Inferior parietal cortex (tissue), 1 donor: Measurements from ENCODE around the gene PXDN.

Source experiments
- DNase-seq: peaks from one replicate; pipeline ENCODE4 v3.0.0-alpha.2; 2016; ENCODE audit errors: extremely low spot score

PXDN gene

GRCh38 chr2:1599301-1600085 is 144.8 kb downstream of the PXDN start:
- no peak for DNase-seq

DNA sequence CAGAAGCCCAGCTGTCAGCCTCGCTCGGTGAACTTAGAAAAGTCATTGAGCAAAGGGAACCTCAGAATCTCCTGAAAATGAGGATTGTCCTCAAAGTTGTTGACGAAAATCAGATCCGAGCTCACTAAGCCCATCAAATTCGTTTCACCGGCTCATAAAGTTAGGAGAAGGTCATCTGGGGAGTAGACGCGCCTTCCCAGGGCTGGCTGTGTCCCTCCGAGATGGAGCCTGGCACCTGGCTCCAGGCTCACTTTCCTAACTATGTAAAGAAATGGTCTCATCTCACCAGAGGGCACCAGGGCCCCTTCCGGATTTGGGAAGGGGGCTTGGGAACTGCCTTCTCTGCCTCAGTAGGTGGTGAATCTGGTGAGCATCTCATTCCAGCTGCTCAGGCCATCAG is 145.5 kb downstream of the PXDN start:
- DNase-seq = no peak

DNA sequence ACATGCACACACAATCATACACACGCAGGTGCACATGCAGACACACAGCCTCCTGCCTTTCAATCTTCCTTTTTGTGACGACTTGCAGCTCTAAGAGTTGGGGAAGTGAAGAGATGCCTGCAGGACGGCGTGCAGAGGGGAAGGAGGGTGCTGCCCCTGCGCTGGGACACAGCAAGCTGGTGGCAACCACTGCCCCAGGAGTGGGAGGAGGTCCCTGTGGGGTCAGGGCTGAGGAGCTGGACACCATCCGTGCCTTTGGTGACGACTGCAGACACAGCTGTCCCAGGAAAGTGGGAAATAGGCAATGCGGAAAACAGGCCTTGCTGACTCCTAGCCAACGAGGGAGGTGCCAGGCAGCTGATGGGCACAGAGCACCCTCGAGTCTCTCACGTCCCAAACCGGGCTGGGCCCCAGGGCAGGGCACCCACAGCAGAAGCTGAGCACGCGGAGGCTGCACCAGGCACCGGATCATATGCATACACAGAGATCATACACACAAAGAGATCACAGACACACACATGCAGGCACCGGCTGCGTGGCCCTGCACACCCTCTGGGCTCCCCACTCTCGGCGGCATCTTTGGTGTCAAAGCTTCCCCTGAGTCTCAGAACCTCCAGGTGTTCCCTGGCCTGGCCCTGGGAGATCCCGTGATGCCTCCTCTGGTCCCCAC is 146.1 kb downstream of the PXDN start:
- no peak for DNase-seq

DNA sequence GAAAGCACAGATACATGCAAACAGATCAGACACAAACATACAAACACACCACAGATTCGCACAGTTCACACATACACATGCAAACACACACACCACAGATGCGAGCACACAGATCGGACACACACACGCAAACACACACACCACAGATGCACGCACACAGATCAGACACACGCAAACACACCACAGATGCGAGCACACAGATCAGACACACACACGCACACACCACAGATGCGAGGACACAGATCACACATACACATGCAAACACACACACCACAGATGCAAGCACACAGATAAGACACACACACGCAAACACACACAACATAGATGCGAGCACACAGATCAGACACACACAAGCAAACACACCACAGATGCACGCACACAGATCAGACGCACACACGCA is 149.0 kb downstream of the PXDN start:
- DNase-seq = no peak

GRCh38 chr2:1594373-1595171 is 149.7 kb downstream of the PXDN start:
- no peak for DNase-seq

GRCh38 chr2:1594123-1594372 is 150.3 kb downstream of the PXDN start:
- DNase-seq = no peak

- no peak for DNase-seq
Observed at GRCh38 chr2:1593371-1594122, 150.8 kb downstream of the PXDN start.

DNA sequence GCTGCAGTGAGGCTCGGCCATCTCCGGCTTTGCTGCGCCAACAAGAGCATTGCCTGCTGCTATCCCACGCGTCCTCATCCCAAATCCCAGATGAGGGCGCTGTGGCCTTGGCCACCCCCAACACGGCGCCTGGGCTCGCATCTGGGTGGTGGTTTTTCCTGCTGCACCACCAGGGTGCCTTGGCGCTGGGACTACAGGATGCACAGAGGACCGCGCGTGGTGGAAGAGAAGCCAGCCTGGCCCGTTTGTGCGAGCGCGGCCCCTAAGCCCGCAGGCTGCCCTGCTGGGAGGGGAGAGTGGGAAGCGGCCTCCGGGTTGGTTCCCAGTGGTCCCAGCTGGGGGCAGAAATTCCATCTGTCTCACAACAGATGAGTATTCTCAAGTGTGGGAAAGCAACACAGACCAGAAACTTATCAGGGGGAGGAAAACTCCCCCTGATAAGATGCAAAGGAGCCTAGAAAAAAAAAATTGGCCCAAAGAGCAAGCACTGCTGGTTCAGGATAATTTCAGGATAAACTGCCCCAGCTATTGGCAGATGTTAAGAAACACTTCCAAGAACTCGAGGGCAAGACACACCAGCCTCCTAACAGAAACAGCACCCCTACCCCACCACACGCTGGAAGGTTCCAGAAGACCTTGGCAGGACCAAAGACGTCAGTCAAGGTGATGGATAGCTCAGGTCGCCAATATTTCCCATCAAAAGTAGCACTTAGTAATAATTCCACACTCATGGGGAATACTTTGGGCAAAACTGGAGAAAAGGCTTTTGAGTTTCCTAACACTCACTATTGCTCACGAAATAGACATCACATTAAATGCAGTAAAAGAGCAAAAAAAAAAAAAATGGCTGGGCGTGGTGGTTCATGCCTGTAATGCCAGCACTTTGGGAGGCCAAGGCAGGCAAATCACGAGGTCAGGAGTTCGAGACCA is 152.1 kb downstream of the PXDN start:
- peak; percentile 9 for DNase-seq

DNA sequence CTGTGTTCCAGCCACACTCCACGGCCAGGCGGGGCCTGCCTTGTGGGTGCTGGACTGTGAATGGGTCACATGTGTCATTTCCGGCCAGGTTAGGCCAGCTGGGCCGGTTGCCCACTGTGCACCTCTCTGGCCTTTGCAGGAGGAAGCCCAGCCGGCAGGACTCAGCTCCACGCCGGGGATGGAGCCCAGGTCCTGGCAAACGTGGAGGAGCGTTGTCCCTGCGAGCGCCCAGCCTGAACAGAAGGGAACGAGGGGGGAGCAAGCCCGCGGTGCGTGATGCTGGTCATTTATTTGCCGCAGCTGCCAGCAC is 152.9 kb downstream of the PXDN start:
- DNase-seq = no peak

DNA sequence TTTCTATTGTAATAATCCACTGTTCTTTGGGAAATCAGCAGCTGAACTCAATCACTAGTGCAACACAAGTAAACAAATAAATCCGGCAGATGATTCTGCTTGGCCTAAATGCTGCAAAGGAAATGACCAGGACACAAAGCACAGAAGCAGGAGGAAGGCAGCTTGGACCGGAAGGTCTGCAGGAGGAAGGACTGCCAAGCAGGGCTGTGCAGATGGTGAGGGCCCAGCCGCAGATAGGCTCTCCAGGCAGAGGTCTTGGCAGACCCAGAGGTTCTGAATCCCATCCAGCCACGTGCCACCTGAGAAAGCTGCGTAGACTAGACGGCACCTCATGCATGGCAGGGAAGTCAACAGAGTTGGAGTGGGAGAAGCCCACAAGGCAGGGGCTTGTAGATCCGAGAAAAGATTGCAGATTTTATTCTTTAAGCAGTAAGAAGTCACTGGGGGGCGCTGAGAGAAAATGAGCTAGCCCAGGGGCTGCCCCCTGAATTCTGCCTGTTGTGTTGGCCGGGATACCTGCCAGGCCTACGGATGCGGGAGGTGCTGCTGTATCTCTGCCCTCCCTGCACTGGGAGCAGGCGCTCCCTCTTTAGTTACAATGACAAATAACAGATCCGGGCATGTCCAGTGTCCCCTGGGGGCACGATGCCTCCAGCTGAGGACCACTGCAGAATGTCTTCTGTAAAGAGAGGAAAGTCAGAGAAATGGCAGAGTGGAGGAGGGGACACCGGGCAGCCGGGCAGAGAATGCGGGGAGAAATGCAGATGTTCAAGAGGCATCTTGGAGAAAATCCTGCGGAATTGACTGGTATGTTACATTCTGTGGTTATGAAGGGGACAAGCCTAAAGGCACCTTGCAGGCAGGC is 153.5 kb downstream of the PXDN start:
- no peak for DNase-seq

- DNase-seq = no peak
Observed at GRCh38 chr2:1588978-1589621, 155.2 kb downstream of the PXDN start.

DNA sequence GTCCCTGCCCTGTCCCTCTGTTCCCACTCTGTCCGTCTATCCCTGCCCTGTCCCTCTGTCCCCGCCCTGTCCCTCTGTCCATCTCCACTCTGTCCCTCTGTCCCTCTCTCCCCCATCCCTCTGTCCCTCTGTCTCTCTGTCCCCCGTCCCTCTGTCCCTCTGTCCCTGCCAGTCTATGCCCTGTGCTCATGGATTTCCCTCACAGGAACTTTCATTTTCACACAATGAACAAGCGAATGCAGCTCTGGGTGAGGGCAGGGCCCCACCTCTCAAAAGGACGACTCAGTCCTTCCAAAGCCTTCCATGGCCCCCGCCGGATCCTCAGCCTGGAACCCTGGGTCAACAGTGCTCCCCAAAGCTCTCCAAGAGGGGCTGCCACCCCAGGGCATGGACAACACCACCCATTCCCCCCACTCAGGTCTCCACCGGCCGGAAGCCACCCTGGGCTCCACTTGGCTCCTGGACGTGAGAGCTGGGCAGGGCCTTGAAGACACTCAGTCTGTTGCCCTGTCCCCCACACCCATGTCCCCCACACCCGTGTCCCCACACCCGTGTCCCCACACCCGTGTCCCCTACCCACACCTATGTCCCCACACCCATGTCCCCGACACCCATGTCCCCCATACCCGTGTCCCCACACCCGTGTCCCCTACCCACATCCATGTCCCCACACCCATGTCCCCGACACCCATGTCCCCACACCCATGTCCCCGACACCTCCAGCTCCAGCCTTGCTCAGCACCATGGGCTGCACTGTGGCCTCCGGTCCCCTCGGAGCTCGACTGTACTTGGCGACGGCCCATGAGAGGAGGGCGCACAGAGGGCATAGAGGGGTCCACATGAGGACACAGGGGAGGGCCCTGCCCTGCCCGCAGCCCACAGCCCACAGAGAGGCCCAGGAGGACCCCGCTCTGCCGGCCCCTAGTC is 156.0 kb downstream of the PXDN start:
- DNase-seq = no peak

DNA sequence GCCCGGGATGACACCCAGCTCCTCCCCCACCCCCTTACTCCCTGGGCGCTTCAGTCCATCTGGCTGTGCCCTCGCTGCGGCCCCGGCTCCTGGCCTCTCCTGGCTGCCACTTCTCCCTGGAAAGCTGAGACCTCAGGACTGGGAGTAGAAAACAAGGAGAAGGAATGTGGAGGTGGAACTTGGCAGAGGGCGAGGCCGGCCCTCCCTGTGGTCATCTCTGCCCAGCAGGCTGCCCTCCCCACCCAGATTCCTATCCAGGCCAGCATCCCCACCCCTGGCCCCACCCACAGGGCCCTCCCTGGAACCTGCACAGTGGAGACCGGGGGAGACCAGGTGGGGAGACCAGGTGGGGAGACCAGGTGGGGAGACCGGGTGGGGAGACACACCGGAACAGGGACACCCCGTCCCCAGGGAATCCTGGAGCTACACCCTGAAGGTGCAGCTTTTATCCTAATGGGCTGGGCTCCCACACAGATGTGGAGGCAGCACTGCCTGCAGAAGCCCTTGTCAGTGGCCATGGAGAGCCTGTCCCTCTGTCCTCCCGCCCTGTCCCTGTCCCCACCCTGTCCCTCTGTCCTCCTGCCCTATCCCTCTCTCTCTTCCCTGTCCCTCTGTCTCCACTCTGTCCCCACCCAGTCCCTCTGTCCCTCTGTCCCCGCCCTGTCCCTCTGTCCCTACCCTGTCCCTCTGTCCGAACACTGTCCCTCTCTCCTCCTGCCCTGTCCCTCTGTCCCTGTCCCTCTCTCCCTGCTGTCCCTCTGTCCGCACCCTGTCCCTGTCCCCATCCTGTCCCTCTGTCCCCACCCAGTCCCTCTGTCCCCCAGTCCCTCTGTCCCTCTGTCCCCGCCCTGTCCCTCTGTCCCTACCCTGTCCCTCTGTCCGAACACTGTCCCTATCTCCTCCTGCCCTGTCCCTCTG is 157.1 kb downstream of the PXDN start:
- DNase-seq = no peak

DNA sequence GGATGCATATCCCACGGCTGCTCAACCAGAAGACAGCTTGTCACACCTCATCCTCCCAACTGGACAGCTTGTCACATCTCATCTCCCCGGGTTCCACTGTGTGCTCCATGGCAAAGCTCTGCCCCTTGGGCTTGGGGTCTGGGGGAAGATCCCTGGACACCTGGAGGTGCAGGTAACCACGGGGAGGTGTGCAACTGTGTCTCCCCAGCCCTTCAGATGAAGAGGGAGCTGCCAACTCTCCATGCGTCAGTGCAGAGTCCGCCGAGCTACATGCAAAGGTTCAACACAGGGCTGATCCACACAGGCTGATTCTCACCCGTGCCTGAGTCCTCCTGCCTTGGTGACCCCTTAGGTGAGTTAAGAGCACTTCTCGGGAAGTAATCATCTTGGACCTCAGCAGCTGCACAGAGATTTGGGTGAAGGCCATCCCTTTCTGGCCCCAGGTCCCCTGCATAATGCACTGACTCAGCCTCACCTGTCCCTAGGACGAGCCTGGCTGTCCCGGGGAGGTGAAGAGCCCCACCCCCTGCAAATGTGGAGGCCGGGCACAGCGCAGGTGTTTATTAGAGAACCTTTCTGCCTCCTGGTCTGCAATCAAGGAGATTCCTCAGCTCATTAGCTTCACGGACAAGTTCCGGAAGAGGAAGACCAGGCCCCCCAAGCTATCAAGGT is 157.9 kb downstream of the PXDN start:
- no peak for DNase-seq

DNA sequence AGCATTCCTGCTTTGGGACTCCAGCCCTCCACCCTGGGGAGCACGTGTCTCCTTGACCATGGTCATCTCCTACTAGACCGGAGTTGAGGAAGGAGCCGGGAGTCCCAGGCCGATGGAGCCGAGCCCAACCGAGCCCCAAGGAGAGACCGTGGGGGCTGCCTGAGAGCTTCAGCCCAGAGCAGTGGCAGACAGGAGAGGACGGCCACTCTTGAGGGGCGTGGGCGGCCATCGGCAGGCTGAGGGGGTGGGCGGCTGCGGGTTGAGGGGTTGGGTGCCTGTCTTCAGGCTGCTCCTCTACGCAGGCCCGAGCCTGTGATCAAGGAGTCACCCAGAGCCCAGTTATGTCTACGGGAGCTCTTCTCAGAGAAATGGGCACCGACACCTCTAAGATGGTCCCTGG is 158.7 kb downstream of the PXDN start:
- DNase-seq = no peak

GRCh38 chr2:1584691-1585485 is 159.4 kb downstream of the PXDN start:
- DNase-seq = no peak
